Rectal smooth muscle tissue (tissue), 1 donor: ENCODE data around the gene MPZL3.

ENCODE experiments used
- H3K27ac ChIP-seq: one replicate; pipeline ENCODE4 v1.7.0; 2013; ENCODE audit warnings: low read depth, low read length, inconsistent platforms
- H3K27me3 ChIP-seq: one replicate; pipeline ENCODE4 v1.7.0; 2013; ENCODE audit warnings: low read length; ENCODE audit not compliant: control insufficient read depth, insufficient read depth
- H3K36me3 ChIP-seq: one replicate; pipeline ENCODE4 v1.7.0; 2013; ENCODE audit warnings: low read length; ENCODE audit not compliant: control insufficient read depth, insufficient read depth
- H3K4me1 ChIP-seq: one replicate; pipeline ENCODE4 v1.7.0; 2013; ENCODE audit warnings: low read length; ENCODE audit not compliant: control insufficient read depth, insufficient read depth
- H3K4me3 ChIP-seq: one replicate; pipeline ENCODE4 v1.7.0; 2013; ENCODE audit warnings: low read length
- H3K9ac ChIP-seq: one replicate; pipeline ENCODE4 v1.7.0; 2013; ENCODE audit warnings: low read length

MPZL3 gene

GRCh38 chr11:118213781-118214180, 38.4 kb downstream of the MPZL3 start:
- Histone ChIP-seq H3K4me1 (no peaks in the 10 kb centered on the region), H3K27ac (no peak overlapping the region), H3K27me3 (no peaks in the 10 kb centered on the region), H3K9ac (no peak overlapping the region), H3K36me3 (no peaks in the 10 kb centered on the region), H3K4me3 (no peak overlapping the region)

GRCh38 chr11:118213201-118213600, 39.0 kb downstream of the MPZL3 start:
- no peaks in the 10 kb centered on the region for H3K36me3 ChIP-seq
- no peak overlapping the region for H3K4me3 ChIP-seq
- no peaks in the 10 kb centered on the region for H3K4me1 ChIP-seq
- H3K27me3 ChIP-seq = no peaks in the 10 kb centered on the region
- H3K27ac ChIP-seq = no peak overlapping the region
- H3K9ac ChIP-seq = no peak overlapping the region

- Histone ChIP-seq H3K27ac (no peak overlapping the region), H3K36me3 (no peaks in the 10 kb centered on the region), H3K9ac (no peak overlapping the region), H3K27me3 (no peaks in the 10 kb centered on the region), H3K4me1 (no peaks in the 10 kb centered on the region), H3K4me3 (no peak overlapping the region)
These were observed 39.4 kb downstream of the MPZL3 start for GRCh38 chr11:118212781-118213191.

- H3K4me3 ChIP-seq = no peak overlapping the region
- H3K36me3 ChIP-seq = no peaks in the 10 kb centered on the region
- H3K9ac ChIP-seq = no peak overlapping the region
- H3K4me1 ChIP-seq = no peaks in the 10 kb centered on the region
- no peak overlapping the region for H3K27ac ChIP-seq
- no peaks in the 10 kb centered on the region for H3K27me3 ChIP-seq
These were observed 39.9 kb downstream of the MPZL3 start for GRCh38 chr11:118212131-118212725.

DNA sequence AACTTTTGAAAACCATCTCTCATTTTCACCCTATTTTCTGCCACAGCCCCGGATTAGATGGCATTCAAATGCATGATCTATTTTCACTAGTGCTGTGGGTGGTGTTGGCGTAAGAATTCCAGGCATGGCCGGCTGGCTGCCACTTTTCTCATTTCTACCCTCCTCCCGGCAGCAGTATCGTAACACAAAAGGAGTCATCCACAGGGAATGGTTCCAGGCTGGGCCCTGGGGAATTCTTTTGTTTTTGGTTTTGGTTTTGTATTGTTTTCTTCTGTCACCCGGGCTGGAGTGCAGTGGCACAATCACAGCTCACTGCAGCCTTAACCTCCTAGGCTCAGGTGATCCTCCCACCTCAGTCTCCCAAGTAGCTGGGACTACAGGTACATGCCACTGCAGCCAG, 41.2 kb downstream of the MPZL3 start:
- H3K9ac ChIP-seq = no peak overlapping the region
- H3K4me1 ChIP-seq = no peaks in the 10 kb centered on the region
- no peaks in the 10 kb centered on the region for H3K36me3 ChIP-seq
- no peak overlapping the region for H3K4me3 ChIP-seq
- H3K27ac ChIP-seq = no peak overlapping the region
- no peaks in the 10 kb centered on the region for H3K27me3 ChIP-seq

DNA sequence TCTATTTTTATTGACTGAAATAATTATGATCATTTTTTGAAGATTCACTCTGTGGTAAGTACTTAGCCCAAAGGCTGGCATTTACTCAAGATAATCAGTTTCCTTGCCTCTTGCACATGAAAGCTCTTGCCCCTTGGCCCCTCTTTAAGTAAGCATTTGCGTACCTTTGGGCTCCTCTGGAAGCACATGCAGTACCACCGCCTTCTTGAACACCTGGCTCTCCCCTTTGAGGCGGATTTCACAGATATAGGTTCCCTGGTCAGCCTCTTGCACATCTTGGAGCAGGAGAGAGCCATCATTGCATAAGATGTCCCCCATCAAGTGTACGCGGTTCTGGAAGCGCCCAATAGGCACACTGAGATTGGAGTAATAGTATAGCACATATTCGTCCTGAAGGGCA, 41.8 kb downstream of the MPZL3 start:
- H3K4me3 ChIP-seq = no peak overlapping the region
- no peaks in the 10 kb centered on the region for H3K27me3 ChIP-seq
- no peak overlapping the region for H3K9ac ChIP-seq
- H3K36me3 ChIP-seq = no peaks in the 10 kb centered on the region
- H3K27ac ChIP-seq = no peak overlapping the region
- H3K4me1 ChIP-seq = no peaks in the 10 kb centered on the region

DNA sequence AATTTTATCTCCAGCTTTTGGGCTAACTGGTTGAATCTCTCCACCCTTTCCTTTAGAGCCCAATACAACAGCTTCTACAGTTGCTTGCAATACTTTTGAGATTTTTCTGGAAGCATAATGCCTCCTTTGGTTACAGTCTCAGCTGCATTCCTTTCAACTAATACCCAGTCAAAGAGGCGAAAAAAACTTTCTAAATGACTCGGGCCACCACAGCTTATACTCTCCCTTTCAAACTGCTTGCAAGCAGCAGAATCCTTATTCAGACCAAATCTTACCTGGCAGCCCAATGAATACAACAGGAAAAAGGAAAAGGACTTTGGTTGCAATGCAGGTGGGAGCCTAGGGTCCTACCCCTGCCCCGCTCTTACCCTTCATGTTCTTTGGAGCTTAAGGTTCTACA, 43.1 kb downstream of the MPZL3 start:
- H3K36me3 ChIP-seq = no peaks in the 10 kb centered on the region
- H3K27ac ChIP-seq = no peak overlapping the region
- no peaks in the 10 kb centered on the region for H3K4me1 ChIP-seq
- no peak overlapping the region for H3K9ac ChIP-seq
- H3K27me3 ChIP-seq = no peaks in the 10 kb centered on the region
- H3K4me3 ChIP-seq = no peak overlapping the region

DNA sequence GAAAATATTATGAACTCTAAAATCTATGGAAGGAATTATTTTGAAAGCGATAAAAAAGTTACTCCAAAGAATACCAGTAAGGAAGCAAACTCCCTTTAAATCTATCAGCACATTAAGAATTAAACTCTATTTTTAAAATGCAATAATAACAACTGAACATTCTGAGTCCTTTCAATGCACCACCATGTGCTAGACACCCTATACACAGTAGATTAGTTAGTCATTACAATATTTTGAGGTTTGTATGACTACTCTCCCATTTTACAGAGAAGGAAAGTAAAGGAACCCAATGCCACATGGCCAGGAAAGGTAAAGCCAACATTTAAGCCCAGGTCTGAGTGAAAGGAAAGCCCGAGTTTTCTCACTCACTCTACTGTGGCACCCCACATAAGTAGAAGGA, 45.1 kb downstream of the MPZL3 start:
- H3K4me3 ChIP-seq = no peak overlapping the region
- H3K36me3 ChIP-seq = no peaks in the 10 kb centered on the region
- H3K27ac ChIP-seq = no peak overlapping the region
- H3K9ac ChIP-seq = no peak overlapping the region
- no peaks in the 10 kb centered on the region for H3K4me1 ChIP-seq
- H3K27me3 ChIP-seq = no peaks in the 10 kb centered on the region

DNA sequence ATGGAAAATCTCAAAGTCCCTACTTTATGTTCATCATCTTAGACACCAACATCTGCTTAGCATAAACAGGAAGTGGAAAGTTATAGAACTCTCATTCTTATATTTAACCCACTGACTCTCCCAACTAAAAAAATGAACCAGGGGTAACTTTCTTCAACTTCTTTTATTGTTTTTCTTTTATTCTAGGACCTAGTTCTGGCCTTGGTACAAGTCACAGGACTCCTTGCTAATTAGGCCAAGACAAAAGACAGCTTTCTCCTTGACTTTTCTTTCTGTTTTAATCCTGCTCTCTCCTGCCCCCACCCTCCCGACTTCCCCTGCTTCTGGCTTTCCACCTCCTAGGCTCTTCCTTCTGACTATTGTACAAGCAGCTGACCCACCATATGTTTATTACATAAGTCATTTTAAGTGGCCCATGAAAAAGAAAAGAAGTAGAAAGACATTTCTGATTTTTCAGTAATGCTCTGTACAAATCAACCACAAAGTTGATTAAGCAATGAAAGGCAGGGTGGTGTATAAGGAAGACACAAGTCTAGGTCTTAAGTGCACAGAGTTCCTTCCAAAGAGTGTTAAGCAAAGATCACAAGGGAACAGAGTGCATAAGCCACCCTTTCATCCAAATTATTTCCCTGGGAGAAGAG, 45.7 kb downstream of the MPZL3 start:
- Histone ChIP-seq H3K27ac (no peak overlapping the region), H3K9ac (no peak overlapping the region), H3K4me3 (no peak overlapping the region), H3K27me3 (no peaks in the 10 kb centered on the region), H3K36me3 (no peaks in the 10 kb centered on the region), H3K4me1 (no peaks in the 10 kb centered on the region)

- no peak overlapping the region for H3K27ac ChIP-seq
- H3K4me3 ChIP-seq = no peak overlapping the region
- H3K4me1 ChIP-seq = no peaks in the 10 kb centered on the region
- no peaks in the 10 kb centered on the region for H3K27me3 ChIP-seq
- no peak overlapping the region for H3K9ac ChIP-seq
- no peaks in the 10 kb centered on the region for H3K36me3 ChIP-seq
These were observed 46.4 kb downstream of the MPZL3 start for GRCh38 chr11:118205606-118206378.

GRCh38 chr11:118202599-118203422, 49.4 kb downstream of the MPZL3 start:
- Histone ChIP-seq H3K9ac (no peak overlapping the region), H3K36me3 (no peaks in the 10 kb centered on the region), H3K4me1 (peaks cover 8% of the 10 kb centered on the region), H3K27ac (no peak overlapping the region), H3K27me3 (no peaks in the 10 kb centered on the region), H3K4me3 (no peak overlapping the region)

- H3K4me3 ChIP-seq = no peak overlapping the region
- no peak overlapping the region for H3K27ac ChIP-seq
- H3K4me1 ChIP-seq = peaks cover 8% of the 10 kb centered on the region
- H3K36me3 ChIP-seq = no peaks in the 10 kb centered on the region
- no peaks in the 10 kb centered on the region for H3K27me3 ChIP-seq
- no peak overlapping the region for H3K9ac ChIP-seq
These were observed 50.2 kb downstream of the MPZL3 start for GRCh38 chr11:118201966-118202365.
